ENCODE data around the gene APC. TPM values are rescaled to one million over a fixed set of nuclear protein-coding genes. Genes with fewer than 3 reads are reported as not detected.

APC gene
- total and polyA plus RNA-seq, 2 of the 13 experiments (the other 11 are each of a cell fraction or from before 2014, with no cell fraction given) = 6.1 to 19.0 TPM

GRCh38 chr5:112709416-112709815 is 28.3 kb upstream of the APC start:
- H3K4me3 ChIP-seq (replicated peaks in 1 of 3; ENCODE audit: insufficient read depth in 1 of 3, low read depth in 2 of 3, low read length in 3 of 3) = peak overlapping the region in 1 of 3 experiments; percentile 93; a peak in 1 of 6 replicates
- no peaks in the 10 kb centered on the region for H3K36me3 ChIP-seq (replicated peaks in 1 of 2; ENCODE audit: control insufficient read depth in 1 of 2, insufficient read depth in 2 of 2, low read length in 2 of 2)
- no peaks in the 10 kb centered on the region; a peak in 1 of 5 replicates for H3K27me3 ChIP-seq (ENCODE audit: control insufficient read depth in 1 of 2, insufficient read depth in 2 of 2, low read length in 2 of 2)
- in situ Hi-C loops (cut with HindIII; ENCODE audit: extremely low pct_ligation_motif_present, low pct_unique_long_range_greater_than_20kb) = no loop called here
- intact Hi-C loops (cut with micrococcal nuclease; ENCODE audit: unreplicated experiment) = loop anchor here (5.0 kb wide), 2 partner anchors 48 to 153 kb away; partner anchors contain the start of gene SRP19
- H3K4me2 ChIP-seq (ENCODE audit: low read depth, low read length) = peak overlapping the region; percentile 77
- H2AFZ ChIP-seq (ENCODE audit: low read length) = no peak overlapping the region
- peaks cover 47% of the 10 kb centered on the region for H3K4me1 ChIP-seq (ENCODE audit: insufficient read depth, low read length)
- no peak overlapping the region for H3K27ac ChIP-seq (ENCODE audit: extremely low read length, insufficient read depth, low read length)
- H3K9me3 ChIP-seq (ENCODE audit: low read length) = no peaks in the 10 kb centered on the region
- no TSS peak for BruUV-seq (replicated peaks)
- CTCF ChIA-PET (ENCODE audit: low intra/inter-chr PET ratio, low total read pairs) = no interaction called here
- H4K20me1 ChIP-seq (ENCODE audit: insufficient read depth, low read length) = no peaks in the 10 kb centered on the region
- POLR2A ChIA-PET = no interaction called here
- FAIRE-seq (no peak), DNase-seq (ENCODE audit: low spot score) (no peak), ATAC-seq (no peak)
- H3K79me2 ChIP-seq (ENCODE audit: insufficient read depth, low read length) = peaks cover 55% of the 10 kb centered on the region
- no peak overlapping the region for H3K9ac ChIP-seq (ENCODE audit: insufficient read depth, low read depth, low read length)
- WGBS (ENCODE audit: low lambda C conversion rate) = 97% methylated on average over 3 of the region's 3 CpGs
- TF ChIP-seq ZIK1 (CRISPR knock-in tag; IDR thresholded peaks at IDR 0.05; ENCODE audit: borderline replicate concordance, low read depth) (no peak), ATF6 (CRISPR knock-in tag; conservative IDR thresholded peaks at IDR 0.05) (no peak), FOXA1 (IDR thresholded peaks at IDR 0.05) (no peak), FOXA1 (CRISPR knock-in tag; IDR thresholded peaks at IDR 0.05) (no peak), ZNF101 (CRISPR knock-in tag; IDR thresholded peaks at IDR 0.05; ENCODE audit: borderline replicate concordance, low read depth) (no peak), NPAS2 (CRISPR knock-in tag; IDR thresholded peaks at IDR 0.05; ENCODE audit: borderline replicate concordance) (no peak), TEAD3 (CRISPR knock-in tag; optimal IDR thresholded peaks at IDR 0.05; ENCODE audit: borderline replicate concordance) (no peak), ZNF318 (CRISPR knock-in tag; IDR thresholded peaks at IDR 0.05) (no peak), CCAR2 (optimal IDR thresholded peaks at IDR 0.05; ENCODE audit: low read depth, low read length) (no peak), HNF4A (CRISPR knock-in tag; IDR thresholded peaks at IDR 0.05) (no peak), ZBTB43 (CRISPR knock-in tag; conservative IDR thresholded peaks at IDR 0.05) (no peak), SP5 (CRISPR knock-in tag; IDR thresholded peaks at IDR 0.05; ENCODE audit: borderline replicate concordance, low read depth) (no peak), ZNF383 (CRISPR knock-in tag; IDR thresholded peaks at IDR 0.05; ENCODE audit: borderline replicate concordance) (no peak)
